ENCODE data around the gene MMP25. TPM values are rescaled to one million over a fixed set of nuclear protein-coding genes. Genes with fewer than 3 reads are reported as not detected.

MMP25 gene
- total and polyA plus RNA-seq, 9 of the 15 experiments (the other 6 are each of a cell fraction or from before 2014, with no cell fraction given) = 0.03 to 0.04 TPM; not detected in 7

DNA sequence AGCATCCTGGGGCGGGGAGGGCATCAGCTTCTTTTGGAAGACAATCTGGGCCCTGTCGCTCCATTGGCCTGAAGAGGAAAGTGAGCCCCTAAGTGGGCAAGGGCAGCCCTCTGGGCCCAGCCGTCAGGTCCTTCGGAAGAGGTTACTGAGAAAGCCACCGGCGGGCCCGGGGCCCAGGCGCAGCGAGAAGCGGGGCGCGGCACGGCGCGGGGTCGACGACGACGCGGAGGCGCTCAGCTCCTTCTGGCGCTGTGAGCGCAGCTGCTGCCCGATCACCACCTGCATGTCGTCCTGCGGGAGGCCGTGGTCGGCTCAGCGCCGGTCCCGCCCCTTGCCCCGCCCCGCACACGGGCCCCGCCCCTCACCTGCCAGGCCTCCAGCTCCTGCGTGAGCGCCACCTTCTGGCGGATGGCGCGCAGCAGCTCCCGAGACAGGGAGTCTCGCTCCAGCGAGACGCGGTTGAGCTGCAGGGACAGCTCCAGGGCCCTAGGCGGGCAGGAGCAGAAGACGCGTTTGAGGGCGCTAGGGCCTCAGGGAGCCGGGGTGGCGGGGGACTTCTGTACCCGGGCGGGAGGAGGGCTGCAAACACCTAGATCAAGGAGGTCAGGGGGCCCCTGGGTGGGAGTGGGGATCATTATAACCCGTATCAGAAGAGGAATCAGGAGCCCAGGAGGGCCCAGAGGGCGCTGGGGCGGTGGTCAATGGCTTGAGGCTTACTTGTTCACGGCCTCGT, 18.2 kb upstream of the MMP25 start (continued):
- no peak for TF ChIP-seq AFF1 (IDR thresholded peaks at IDR 0.05; ENCODE audit: low read depth in 1 of 2, partially characterized antibody in 2 of 2)
- peak; percentile 64 for TF ChIP-seq CREM (IDR thresholded peaks at IDR 0.05; ENCODE audit: low read depth)
- no peak for TF ChIP-seq HLTF (IDR thresholded peaks at IDR 0.05)
- no peak for TF ChIP-seq ZFP36 (IDR thresholded peaks at IDR 0.05; ENCODE audit: low read depth, low read length, partially characterized antibody)
- no peak for TF ChIP-seq ZNF551 (CRISPR knock-in tag; IDR thresholded peaks at IDR 0.05)
- TF ChIP-seq NR3C1 (CRISPR knock-in tag; IDR thresholded peaks at IDR 0.05) = no peak
- no peak for TF ChIP-seq DIDO1 (tag; IDR thresholded peaks at IDR 0.05; ENCODE audit: low read depth)
- TF ChIP-seq ZNF274 (IDR thresholded peaks at IDR 0.05; ENCODE audit: borderline replicate concordance, low read depth, low read length) = no peak
- no peak for TF ChIP-seq GABPB1 (CRISPR knock-in tag; IDR thresholded peaks at IDR 0.05)
- TF ChIP-seq KDM4B (IDR thresholded peaks at IDR 0.05; ENCODE audit: borderline replicate concordance in 2 of 2, low read depth in 1 of 2) = no peak
- no peak for TF ChIP-seq ZNF699 (CRISPR knock-in tag; IDR thresholded peaks at IDR 0.05; ENCODE audit: insufficient replicate concordance)
- no peak for TF ChIP-seq SREBF2 (CRISPR knock-in tag; IDR thresholded peaks at IDR 0.05)
- no peak for TF ChIP-seq HES1 (IDR thresholded peaks at IDR 0.05; ENCODE audit: low read depth)
- TF ChIP-seq ZNF239 (CRISPR knock-in tag; IDR thresholded peaks at IDR 0.05) = no peak
- TF ChIP-seq BCLAF1 (IDR thresholded peaks at IDR 0.05; ENCODE audit: borderline replicate concordance in 1 of 2, control insufficient read depth in 1 of 2, low read depth in 2 of 2, low read length in 1 of 2) = 0 out of 4 replicates have a peak, but pooled peaks of 1 of the 2 experiments have one; percentile 58
- TF ChIP-seq CBFA2T3 (IDR thresholded peaks at IDR 0.05) = peak; percentile 21; the same call in 1 of the 2 replicates
- no peak for TF ChIP-seq HEY1 (CRISPR knock-in tag; IDR thresholded peaks at IDR 0.05; ENCODE audit: borderline replicate concordance)
- TF ChIP-seq ZBED1 (IDR thresholded peaks at IDR 0.05) = 0 out of 2 replicates have a peak, but pooled peaks have one; percentile 40
- TF ChIP-seq CBX5 (IDR thresholded peaks at IDR 0.05; ENCODE audit: borderline replicate concordance, low read depth) = no peak
- no peak for TF ChIP-seq STAT5B (CRISPR knock-in tag; IDR thresholded peaks at IDR 0.05)
- no peak for TF ChIP-seq GATAD2A (IDR thresholded peaks at IDR 0.05)
- TF ChIP-seq ZNF707 (CRISPR knock-in tag; conservative IDR thresholded peaks at IDR 0.05) = no peak

Data from K562 (cell line).